ENCODE measurements around the gene FAM149B1.

Gene FAM149B1

DNA sequence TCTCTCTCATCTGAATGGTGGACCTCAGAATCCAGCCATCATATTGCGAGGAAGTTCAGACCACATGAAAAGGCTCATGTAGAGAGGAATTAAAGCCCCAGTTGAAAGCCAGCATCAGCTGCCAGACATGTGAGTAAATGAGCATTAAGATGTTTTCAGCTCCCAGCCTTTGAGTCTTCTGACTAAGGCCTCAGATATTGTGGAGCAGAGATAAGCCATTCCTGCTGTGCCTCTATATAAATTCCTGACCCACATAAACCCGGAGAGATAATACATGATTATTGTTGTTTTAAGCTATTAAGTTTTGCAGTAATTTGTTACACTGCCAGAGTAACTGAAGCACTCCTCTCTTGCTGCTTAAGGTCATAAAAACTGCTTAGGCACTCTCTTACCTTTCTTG lies 14.6 kb downstream of the FAM149B1 start:
- DNase-seq, result no peak

DNA sequence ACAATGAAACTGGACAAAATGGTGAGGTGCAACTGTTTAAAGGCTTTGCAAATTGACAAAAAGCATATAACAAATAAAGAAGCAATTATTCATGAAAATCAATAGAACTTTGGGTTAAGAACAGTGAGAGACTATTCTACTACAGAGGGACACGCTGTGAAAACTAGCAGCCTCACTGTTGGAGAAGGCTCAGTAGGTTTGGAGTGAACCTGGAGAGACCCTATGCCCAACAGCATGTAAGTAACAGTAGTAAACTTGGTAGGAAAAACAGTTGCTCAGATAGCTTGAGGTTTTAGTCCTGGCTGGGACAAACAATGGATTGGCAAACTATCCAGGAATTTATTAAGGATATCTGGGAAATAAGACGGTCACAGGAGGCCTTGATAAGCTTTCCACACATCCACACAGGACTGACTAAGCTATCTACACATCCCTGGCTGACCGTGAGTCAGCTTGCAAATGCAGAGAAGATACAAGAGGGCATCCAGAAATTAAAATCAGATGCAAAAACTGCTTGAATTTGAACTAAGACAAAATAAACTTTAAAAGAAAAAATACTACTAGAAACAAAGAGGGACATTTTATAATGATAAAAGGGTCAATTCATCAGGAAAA lies 15.9 kb downstream of the FAM149B1 start:
- DNase-seq, result no peak

DNA sequence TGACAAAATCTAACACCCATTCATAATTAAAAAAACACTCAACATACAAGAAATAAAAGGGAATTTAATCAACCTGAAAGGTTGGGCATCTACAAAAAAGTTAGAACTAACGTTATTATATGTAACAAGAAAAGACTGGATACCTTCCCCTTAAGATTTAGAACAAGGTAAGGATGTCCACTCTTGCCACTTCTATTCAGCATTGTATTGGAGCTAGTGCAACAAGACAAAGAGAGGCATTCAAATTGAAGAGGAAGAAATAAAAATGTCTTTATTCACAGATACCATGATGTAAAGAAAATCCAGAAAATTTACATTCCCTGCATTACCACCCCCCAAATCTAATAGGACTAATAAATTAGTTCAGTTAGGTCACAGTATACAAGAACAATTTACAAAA lies 18.3 kb downstream of the FAM149B1 start:
- no peak for DNase-seq

DNA sequence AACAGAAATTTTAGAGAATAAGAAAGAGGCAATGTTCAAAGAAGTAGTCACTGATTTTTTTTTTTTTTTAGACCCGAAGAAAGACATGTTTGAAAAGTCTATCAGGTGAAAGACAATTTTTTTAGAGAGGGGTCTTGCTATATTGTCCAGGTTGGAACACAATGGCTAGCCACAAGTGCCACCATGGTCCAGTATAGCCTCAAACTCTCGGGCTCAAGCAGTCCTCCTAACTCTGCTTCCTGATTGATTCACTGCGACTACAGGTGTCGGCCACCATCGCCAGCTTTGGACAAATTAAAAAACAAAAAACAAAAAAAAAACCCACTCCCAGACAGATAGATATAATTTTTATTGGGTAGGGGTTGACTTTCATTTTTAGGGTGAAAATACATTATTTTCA lies 22.3 kb downstream of the FAM149B1 start:
- no peak for DNase-seq

DNA sequence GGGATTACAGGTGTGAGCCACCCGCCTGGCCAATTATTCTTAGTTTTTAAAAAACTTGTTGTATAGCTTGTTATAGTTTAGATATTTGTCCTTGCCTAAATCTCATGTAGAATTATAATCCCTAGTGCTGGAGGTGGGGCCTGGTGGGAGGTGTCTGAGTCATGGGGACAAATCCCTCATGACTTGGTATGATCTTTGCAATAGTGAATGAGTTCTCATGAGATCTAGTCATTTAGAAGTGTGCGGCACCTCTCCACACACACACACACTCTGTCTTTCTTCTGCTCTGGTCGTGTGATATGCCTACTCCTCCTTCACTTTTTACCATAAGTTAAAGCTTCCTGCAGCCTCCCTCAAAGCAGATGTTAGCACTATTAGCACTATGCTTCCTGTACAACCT lies 37.2 kb downstream of the FAM149B1 start:
- no peak for DNase-seq

DNA sequence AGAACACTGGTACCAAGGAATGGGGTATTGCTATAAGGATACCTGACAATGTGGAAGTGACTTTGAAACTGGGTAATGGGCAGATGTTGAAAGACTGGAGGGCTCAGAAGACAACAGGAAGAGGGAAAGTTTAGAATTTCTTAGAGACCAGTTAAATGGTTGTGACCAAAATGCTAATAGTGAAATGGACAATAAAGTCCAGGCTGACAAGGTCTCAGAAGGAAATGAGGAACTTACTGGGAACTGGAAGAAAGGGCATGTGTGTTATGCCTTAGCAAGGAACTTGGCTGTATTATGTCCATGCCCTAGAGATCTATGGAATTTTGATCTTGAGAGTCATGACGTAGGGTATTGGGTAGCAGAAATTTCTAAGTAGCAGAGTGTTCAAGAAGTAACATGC lies 38.0 kb downstream of the FAM149B1 start:
- DNase-seq, result no peak

DNA sequence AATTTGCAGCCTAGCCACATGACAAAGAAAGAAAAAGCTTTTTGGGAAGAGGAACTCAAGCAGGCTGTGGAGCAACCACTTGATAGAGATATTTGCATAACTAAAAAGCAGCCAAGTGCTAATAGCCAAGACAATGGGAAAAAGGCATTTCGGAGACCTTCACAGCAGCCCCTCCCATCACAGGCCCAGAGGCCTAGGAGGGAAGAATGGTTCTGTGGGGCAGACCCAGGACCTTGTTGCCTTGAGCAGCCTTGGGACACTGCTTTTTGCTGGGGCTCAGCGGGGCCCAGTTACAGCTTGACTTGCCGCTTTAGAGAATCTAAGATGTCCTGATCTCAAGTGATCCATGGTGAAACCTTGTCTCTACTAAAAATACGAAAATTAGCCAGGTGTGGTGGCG lies 38.5 kb downstream of the FAM149B1 start:
- no peak for DNase-seq

DNA sequence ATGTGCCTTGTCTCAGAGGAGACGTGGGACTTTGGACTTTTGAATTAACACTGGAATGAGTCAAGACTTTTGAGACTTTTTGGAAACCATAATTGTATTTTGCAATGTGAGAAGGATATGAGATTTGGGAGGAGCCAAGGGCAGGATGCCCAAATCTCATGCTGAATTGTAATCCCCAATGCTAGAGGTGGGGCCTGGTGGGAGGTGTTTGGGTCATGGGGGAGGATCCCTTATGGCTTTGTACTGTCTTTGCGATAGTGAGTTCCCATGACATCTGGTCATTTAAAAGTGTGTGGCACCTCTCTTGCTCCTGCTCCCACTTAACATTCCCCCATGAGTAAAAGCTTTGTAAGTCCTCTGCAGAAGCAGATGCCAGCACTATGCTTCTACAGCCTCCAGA lies 40.0 kb downstream of the FAM149B1 start:
- no peak for DNase-seq

DNA sequence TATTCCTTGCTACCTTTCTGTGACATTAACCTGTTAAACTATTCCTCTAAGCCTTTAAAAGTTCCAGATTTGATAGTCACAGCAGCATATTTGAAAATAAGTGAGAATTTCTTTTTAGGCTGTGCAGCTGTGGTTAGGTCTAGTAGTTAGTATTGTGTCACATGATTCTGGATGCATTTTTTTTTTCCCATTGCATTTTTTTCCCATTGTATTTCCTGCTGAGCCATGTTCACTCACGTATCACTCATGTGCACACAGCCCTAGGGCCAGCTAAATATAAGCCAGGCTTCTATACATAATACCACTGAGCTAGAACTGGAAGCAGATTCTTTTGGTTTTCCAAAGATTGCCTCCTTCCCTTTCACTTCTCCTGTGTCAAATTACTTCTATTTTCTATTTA lies 41.8 kb downstream of the FAM149B1 start:
- DNase-seq, result no peak

DNA sequence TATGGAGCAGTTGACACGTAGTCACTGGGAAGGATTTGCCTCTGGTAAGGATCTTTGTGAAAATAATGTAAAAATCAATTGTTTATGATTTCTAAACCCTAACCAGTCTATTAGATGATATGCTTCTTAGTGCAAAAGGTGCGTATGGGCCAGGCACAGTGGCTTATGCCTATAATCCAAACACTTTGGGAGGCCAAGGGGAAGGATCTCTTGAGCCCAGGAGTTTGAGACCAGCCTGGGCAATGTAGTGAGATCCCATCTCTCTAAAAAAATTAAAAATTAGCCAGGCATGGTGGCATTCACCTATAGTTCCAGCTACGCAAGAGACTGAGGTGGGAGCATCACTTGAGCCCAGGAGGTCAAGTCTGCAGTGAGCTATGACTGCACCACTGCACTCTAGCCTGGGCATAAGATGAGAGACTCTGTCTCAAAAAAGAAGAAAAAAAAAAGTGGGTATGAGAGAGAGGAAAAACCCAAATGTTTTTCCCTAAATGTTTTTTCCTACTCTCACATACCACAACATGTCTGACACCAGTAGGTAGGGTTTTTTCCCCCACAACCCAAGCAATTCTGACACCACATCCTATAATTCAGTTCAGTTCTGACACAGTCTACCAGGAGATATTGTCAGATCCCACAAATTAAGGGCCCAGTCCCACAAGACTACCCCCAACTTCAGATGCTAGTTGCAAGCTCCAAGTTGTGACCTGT lies 42.6 kb downstream of the FAM149B1 start:
- no peak for DNase-seq

DNA sequence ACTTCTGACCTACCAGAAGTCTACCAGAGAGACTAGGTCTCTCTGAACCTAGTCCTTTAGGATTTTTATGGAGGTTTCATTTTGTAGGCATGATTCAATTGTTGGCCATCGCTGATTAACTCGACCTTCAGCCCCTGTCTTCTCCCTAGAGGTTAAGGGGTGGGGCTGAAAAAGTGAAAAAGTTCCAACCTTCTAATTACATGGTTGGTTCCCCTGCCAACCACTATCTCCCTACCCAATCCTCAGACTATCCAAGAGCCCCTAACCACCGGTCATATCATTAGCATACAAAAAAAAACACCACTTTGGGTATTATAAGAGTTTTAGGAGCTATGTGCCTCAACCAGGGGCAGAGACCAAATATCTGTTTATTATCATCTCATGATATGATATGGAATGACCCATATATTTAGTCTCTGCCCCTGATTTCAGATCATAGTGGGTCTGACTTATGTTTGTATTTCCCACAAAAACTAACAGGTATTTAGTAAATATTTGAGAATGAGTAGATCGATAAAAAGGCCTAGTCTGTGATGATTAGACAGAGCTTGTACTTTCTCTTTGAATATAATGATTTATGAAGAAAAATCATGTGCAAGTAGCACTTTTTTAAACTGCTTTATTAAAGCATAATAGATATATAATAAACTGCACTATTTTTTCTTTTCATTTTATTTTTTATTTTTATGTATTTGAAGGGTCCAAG lies 43.3 kb downstream of the FAM149B1 start:
- DNase-seq, result no peak

DNA sequence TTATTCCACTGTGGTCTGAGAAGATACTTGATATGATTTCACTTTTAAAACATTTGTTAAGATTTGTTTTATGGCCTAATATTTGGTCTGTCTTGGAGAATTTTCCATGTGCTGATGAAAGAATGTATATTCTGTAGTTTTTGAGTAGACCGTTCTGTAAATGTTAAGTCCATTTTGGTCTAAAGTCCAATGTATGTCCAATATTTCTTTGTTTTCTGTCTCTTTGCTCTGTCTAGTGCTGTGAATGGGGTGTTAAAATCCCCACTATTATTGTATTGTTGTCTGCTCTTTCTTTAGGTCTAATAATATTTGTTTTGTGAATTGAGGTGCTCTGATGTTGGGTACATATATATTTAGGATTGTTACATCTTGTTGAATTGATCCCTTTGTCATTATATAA lies 47.8 kb downstream of the FAM149B1 start:
- DNase-seq, result no peak

DNA sequence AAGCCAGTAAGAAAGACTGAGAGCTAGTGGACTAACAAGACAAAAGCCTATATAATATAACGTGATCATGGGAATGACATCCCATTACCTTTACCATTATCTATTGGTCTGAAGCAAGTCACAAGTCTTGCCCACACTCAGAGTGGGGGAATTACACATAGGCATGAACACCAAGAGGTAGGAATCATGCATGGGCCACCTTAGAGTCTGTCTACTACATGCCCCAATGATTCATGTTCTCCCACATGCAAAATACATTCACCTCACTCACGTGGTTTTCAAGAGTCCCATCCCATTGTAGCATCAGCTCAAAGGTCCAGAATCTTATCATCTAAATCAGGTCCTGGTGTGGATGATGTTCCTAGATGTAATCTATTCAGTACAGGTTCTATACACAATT lies 49.7 kb downstream of the FAM149B1 start:
- no peak for DNase-seq

DNA sequence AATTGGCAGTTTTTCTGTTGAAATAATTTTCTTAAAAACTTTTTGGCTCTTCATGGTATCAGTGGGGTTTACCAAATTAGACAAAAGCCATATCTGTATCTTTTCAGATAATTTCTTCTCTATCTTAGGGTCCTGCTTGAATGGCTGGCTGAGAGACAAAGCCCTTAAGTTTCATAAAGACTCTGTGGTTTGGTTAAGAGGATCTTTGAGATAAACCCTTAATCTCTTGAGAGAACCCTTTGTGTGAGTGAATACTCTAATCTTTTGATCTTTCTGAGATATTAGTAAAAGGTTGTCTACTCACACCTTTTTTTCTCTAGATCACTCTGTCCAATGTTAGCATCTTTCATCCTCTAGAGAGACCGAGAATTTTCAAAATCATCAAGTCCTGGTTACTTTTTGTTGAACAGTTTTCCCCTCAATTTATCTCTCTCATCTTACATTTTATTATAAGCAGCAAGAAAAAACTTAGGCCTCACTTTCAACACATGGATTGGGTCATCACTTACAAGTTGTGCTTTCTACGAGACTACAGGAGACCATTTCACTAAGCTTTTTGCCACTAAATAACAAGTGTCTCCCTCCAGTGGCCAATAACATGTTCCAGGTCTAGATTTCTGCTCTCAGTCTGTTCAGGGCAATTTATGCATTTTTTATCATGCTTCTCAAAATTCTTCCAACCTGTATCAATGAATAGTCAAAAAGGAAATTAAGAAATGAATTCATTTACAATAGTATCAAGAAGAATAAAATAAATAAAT lies 50.7 kb downstream of the FAM149B1 start:
- peak; percentile 61 for DNase-seq

DNA sequence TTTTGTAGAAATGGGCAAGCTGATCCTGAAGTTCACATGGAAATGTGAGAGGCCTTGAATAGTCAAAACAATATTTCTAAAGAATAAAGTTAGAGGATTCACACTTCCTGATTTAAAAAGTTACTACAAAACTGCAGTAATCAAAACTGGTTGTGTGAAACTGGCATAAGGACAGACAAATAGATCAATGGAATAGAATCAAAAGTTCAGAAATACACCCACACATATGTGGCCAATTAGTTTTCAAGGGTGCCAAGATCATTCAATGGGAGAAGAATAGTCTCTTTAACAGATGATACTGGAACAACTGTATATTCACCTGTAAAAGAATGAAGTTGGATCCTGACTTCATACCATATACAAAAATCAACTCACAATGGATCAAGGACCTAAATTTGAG lies 51.5 kb downstream of the FAM149B1 start:
- DNase-seq, result no peak

DNA sequence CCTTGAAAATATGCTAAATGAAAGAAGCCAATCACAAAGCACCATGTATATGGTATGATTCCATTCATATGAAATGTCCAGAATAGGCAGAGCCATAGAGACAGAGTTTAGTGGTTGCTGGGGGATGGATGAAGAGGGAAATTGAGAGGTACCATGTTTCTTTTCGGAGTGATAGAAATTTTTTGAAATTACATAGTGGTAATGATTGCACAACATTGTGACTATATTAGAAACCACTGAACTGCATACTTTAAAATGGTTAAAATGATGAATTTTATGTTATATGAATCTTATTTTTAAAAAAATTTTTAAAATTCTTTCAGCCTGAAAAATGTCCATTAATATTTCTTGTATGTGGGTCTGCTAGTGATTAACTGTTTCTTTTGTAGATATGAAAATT lies 53.1 kb downstream of the FAM149B1 start:
- DNase-seq, result no peak

DNA sequence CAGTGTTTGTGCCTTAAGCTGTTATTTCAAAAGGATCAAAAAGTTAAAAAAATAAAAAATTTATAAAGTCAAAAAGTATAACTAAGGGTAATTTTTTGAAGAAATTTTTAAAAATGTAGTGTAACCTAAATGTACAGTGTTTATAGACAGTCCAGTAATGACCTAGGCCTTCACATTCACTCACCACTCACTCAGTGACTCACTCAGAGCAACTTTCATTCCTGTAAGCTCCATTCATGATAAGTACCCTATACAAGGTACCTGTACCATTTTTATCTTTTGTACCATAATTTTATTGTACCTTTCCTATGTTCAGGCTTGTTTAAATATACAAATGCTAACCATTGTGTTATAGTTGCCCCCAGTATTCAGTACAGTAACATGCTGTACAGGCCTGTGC lies 57.6 kb downstream of the FAM149B1 start:
- no peak for DNase-seq

DNA sequence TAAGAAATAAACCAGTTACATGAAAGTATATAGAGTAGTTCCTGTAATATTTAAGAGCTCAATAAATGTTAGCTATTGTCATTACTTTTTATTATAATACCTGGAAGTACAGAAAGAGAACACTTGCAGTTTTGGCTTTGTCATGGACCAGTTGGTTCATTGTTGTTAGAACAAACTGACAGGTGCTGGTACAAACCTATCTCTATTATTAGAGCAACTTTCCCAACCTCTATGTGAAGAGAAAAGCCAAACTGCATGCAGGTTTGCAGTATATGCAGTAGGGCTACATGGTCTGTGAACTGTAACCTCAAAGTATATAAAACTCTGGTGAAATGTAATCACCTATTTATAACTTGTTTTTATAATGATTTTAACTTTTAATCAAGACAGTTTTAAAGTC lies 58.7 kb downstream of the FAM149B1 start:
- no peak for DNase-seq

DNA sequence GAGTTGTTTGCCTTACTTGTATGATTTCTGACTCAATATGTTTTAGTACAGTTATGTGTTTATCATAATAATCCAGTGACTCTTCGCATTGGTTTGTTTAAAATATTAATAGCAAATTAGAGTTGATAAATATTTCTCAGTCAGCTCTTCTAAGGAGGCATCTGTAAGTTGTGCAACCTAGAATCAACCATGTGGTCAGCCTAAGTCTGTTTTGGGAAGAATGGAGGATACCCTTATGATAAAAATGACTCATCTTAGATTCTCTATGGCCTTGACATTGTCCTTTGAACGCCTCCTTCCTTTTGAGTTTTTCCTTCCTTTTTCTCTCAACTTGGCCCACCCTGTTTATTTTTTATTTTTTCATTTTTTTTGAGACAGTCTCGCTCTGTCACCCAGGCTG lies 60.3 kb downstream of the FAM149B1 start:
- no peak for DNase-seq

DNA sequence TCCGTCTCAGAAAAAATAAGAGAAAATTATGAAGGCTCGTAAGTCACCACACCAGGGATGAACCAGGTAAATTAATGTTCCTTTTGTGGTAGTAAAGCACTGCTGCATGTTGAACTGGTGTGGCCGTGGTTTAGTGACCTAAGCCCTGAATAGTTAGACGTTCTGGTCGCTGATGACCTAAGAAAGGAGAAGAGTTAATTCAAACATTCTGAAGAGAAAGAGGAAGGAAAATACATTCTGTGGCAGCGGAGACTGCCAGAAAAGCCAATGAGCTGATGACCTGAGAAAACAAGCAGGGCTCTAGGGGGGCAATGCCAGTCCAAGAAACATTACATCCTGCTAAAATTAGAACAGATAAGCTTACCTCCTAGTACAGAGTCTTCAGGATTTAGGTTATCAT lies 61.6 kb downstream of the FAM149B1 start:
- no peak for DNase-seq

DNA sequence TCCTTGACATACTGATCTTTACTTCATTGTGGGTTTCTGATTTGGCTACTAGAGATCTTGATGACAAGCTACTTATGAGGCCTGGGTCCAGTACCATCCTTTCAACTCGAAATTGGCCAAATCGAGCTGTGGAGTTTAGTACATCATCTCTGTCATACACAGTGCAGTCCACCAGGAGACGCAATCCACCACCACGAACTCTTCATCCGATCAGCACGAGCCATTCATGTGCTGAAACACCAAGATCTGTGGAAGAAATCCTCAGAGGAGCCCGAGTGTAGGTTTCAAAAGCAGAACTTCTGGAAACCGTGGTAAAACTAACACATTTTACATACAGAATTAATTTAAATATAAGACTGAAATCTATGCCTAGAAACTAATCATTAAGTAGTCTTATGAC lies 65.0 kb downstream of the FAM149B1 start:
- DNase-seq, result peak; percentile 51

DNA sequence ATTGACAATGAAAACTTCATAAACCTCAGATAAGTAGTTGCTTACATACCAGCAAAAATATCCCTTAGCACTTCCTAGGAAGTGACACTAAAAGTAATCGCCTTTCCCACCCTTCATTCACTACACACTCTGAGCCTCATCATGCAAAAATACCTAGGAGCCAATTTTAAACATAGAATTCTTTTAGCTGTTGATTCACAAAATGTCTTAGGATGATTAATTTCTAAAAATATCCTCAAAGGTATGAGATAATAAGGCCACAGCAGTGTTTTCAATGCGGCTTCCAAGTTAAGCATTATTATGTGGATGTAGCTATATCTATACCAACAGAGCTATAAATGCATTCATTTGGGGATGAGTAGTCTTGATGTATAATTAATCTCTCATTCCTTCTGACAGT lies 66.0 kb downstream of the FAM149B1 start:
- no peak for DNase-seq

DNA sequence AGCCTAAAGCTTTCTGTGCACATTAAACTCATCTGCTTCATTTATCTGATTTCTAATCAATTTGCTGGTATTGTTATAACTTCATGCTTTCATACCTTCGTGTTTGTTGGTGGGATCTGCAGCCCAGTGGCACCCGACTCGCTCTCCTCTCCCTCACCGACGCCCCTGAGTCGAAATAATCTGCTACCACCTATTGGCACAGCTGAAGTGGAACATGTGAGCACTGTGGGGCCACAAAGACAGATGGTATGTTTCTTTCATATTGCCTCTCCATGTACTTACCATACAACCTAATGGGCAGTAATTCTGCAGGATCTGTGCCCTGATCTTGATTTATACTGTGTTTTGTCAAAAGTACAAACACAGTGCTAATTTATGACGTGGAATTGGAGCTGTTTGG lies 66.8 kb downstream of the FAM149B1 start:
- no peak for DNase-seq
